H1 (cell line): ENCODE measurements around the gene RIPOR2. TPM values are rescaled to one million over a fixed set of nuclear protein-coding genes. Genes with fewer than 3 reads are reported as not detected.

Experiments
- CTCF ChIA-PET: fragments of 300-600 bp; sonication (Branson Sonifier 250); formaldehyde crosslinking; loops from one replicate; lab custom pipeline; 2021; ENCODE audit not compliant: partially characterized antibody; lab: Charles Lee
- POLR2A ChIA-PET: fragments of 300-600 bp; sonication (Branson Sonifier 250); formaldehyde crosslinking; loops from one replicate; lab custom pipeline; 2021; ENCODE audit warnings: inconsistent platforms; ENCODE audit not compliant: partially characterized antibody; lab: Charles Lee
- DNase-seq, 2 experiments: peaks; one replicate each; pipeline versions ENCODE4 v3.0.0 to v3.0.0-alpha.2; 2010 to 2022; ENCODE audit warnings: low spot score in 2 of 2, low read depth in 1 of 2, mixed read lengths in 1 of 2
- FAIRE-seq: peaks from 2 replicates; lab custom pipeline; 2011; peaks lifted over from hg19 to GRCh38; lab: Jason Lieb, UNC
- H2AFZ ChIP-seq: 2 replicates; pipeline ENCODE4 v1.8.1; 2012; ENCODE audit warnings: low read length, inconsistent platforms
- H2AK5ac ChIP-seq: 2 replicates; pipeline ENCODE4 v1.6.1; 2013; ENCODE audit warnings: low read depth, low read length
- H2BK120ac ChIP-seq: replicated peaks from 2 replicates; pipeline ENCODE3; 2013; ENCODE audit warnings: low read depth, low read length, inconsistent platforms
- H2BK12ac ChIP-seq: 2 replicates; pipeline ENCODE4 v1.6.1; 2013; ENCODE audit warnings: low read depth, low read length
- H2BK15ac ChIP-seq: 2 replicates; pipeline ENCODE4 v1.6.1; 2013; ENCODE audit warnings: low read length
- H2BK20ac ChIP-seq: 2 replicates; pipeline ENCODE4 v1.6.1; 2013; ENCODE audit warnings: low read length
- H2BK5ac ChIP-seq: 2 replicates; pipeline ENCODE4 v1.6.1; 2013; ENCODE audit warnings: low read depth, low read length
- H3K14ac ChIP-seq: 2 replicates; pipeline ENCODE4 v1.6.1; 2013; ENCODE audit warnings: inconsistent platforms; ENCODE audit not compliant: insufficient read length
- H3K18ac ChIP-seq: 2 replicates; pipeline ENCODE4 v1.6.1; 2013; ENCODE audit warnings: low read length; ENCODE audit errors: extremely low read depth
- H3K23ac ChIP-seq: 2 replicates; pipeline ENCODE4 v1.6.1; 2013; ENCODE audit warnings: inconsistent platforms; ENCODE audit not compliant: insufficient read length
- H3K23me2 ChIP-seq: 2 replicates; pipeline ENCODE4 v1.6.1; 2013; ENCODE audit warnings: low read depth, low read length
- H3K27ac ChIP-seq: 2 replicates; pipeline ENCODE4 v1.6.1; 2011; ENCODE audit warnings: low read depth, low read length, inconsistent platforms
- H3K27me3 ChIP-seq, 4 experiments: replicated peaks in 1 of 4; 1 replicate in 1 of 4; 2 replicates in 3 of 4; pipeline versions ENCODE4 v1.6.1 to v1.8.1; 2011 to 2013; ENCODE audit warnings: low read length in 3 of 4, mild to moderate bottlenecking in 3 of 4, inconsistent platforms in 2 of 4, mixed read lengths in 2 of 4, moderate library complexity in 1 of 4; ENCODE audit not compliant: control insufficient read depth in 3 of 4, insufficient read depth in 3 of 4; ENCODE audit errors: extremely low read depth in 1 of 4
- H3K36me3 ChIP-seq, 4 experiments: 2 replicates each; pipeline versions ENCODE4 v1.6.1 to v1.8.1; 2011 to 2013; ENCODE audit warnings: mild to moderate bottlenecking in 4 of 4, low read length in 3 of 4, moderate library complexity in 2 of 4, control low read depth in 1 of 4, inconsistent platforms in 1 of 4; ENCODE audit not compliant: insufficient read depth in 4 of 4, control insufficient read depth in 2 of 4
- H3K4ac ChIP-seq: replicated peaks from 2 replicates; pipeline ENCODE3; 2013; ENCODE audit warnings: low read length, low read depth, mixed read lengths, inconsistent platforms; ENCODE audit not compliant: insufficient read length
- H3K4me1 ChIP-seq, 4 experiments: replicated peaks in 1 of 4; 1 replicate in 1 of 4; 2 replicates in 3 of 4; pipeline versions ENCODE4 v1.6.1 to v1.8.1; 2011 to 2013; ENCODE audit warnings: low read length in 3 of 4, inconsistent platforms in 2 of 4, mixed read lengths in 1 of 4; ENCODE audit not compliant: insufficient read depth in 4 of 4, control insufficient read depth in 3 of 4
- H3K4me2 ChIP-seq, 2 experiments: 2 replicates each; pipeline versions ENCODE4 v1.6.1 to v1.8.1; 2011 to 2013; ENCODE audit warnings: low read depth in 2 of 2, low read length in 2 of 2, control low read depth in 1 of 2, inconsistent platforms in 1 of 2, mild to moderate bottlenecking in 1 of 2; ENCODE audit not compliant: insufficient read depth in 1 of 2
- H3K4me3 ChIP-seq, 4 experiments: fragments of 200-600, 300-600 bp in 1 of 4; sonication (generic), shearing (Covaris generic), sonication (Bioruptor Twin) in 1 of 4; 2 replicates each; pipeline versions ENCODE4 v1.5.1 to v1.8.1; 2011 to 2016; ENCODE audit warnings: low read length in 4 of 4, low read depth in 3 of 4, control low read depth in 2 of 4, inconsistent platforms in 2 of 4, mild to moderate bottlenecking in 2 of 4, mixed read lengths in 1 of 4, moderate library complexity in 1 of 4; ENCODE audit not compliant: insufficient read depth in 2 of 4; ENCODE audit errors: extremely low read depth in 1 of 4
- H3K56ac ChIP-seq: replicated peaks from 2 replicates; pipeline ENCODE3; 2013; ENCODE audit warnings: low read depth, mild to moderate bottlenecking, mixed read lengths, low read length, inconsistent platforms; ENCODE audit not compliant: insufficient read length
- H3K79me1 ChIP-seq: 2 replicates; pipeline ENCODE4 v1.6.1; 2013; ENCODE audit warnings: low read depth, low read length, control low read depth
- H3K79me2 ChIP-seq, 2 experiments: 2 replicates each; pipeline versions ENCODE4 v1.6.1 to v1.8.1; 2012 to 2013; ENCODE audit warnings: low read length in 2 of 2, mild to moderate bottlenecking in 2 of 2, inconsistent platforms in 1 of 2; ENCODE audit not compliant: insufficient read depth in 2 of 2, control insufficient read depth in 1 of 2
- H3K9ac ChIP-seq, 4 experiments: replicated peaks in 1 of 4; 1 replicate in 1 of 4; 2 replicates in 3 of 4; pipeline versions ENCODE4 v1.6.1 to v1.8.1; 2011 to 2013; ENCODE audit warnings: low read depth in 3 of 4, low read length in 3 of 4, control low read depth in 2 of 4, mild to moderate bottlenecking in 2 of 4, moderate library complexity in 2 of 4, inconsistent platforms in 1 of 4; ENCODE audit errors: extremely low read depth in 1 of 4
- H3K9me3 ChIP-seq, 2 experiments: 2 replicates each; pipeline versions ENCODE4 v1.6.1 to v1.8.1; 2012 to 2013; ENCODE audit warnings: mild to moderate bottlenecking in 2 of 2, moderate library complexity in 2 of 2, control low read depth in 1 of 2, inconsistent platforms in 1 of 2, low read depth in 1 of 2, low read length in 1 of 2, mixed read lengths in 1 of 2; ENCODE audit not compliant: insufficient read depth in 2 of 2
- H4K20me1 ChIP-seq, 2 experiments: replicated peaks in 1 of 2; 2 replicates each; pipeline versions ENCODE3 to v1.8.1; 2011 to 2013; ENCODE audit warnings: inconsistent platforms in 2 of 2, low read length in 2 of 2, mild to moderate bottlenecking in 1 of 2; ENCODE audit not compliant: insufficient read depth in 2 of 2, control insufficient read depth in 1 of 2
- H4K5ac ChIP-seq: 2 replicates; pipeline ENCODE4 v1.6.1; 2013; ENCODE audit warnings: low read length, low read depth, mixed read lengths, inconsistent platforms; ENCODE audit not compliant: insufficient read length
- H4K8ac ChIP-seq: 2 replicates; pipeline ENCODE4 v1.8.0; 2013; ENCODE audit warnings: mild to moderate bottlenecking, moderate library complexity, low read length, inconsistent platforms; ENCODE audit not compliant: insufficient read depth; ENCODE audit errors: extremely low read depth
- H4K91ac ChIP-seq: replicated peaks from 2 replicates; pipeline ENCODE3; 2013; ENCODE audit warnings: low read length, mixed read lengths, inconsistent platforms; ENCODE audit not compliant: insufficient read length
- ATF2 ChIP-seq: IDR thresholded peaks from 2 replicates; pipeline ENCODE4 v1.6.1; 2012; ENCODE audit warnings: low read length, inconsistent platforms
- BACH1 ChIP-seq: IDR thresholded peaks from 2 replicates; pipeline ENCODE4 v1.6.1; 2012; ENCODE audit warnings: low read length, improper control_type of control experiment
- CBX8 ChIP-seq: fragments of 300-800, 300-1000 bp; sonication (generic); IDR thresholded peaks from 2 replicates; pipeline ENCODE4 v1.7.1; 2016; ENCODE audit warnings: low read depth, low read length, borderline replicate concordance
- CHD2 ChIP-seq: IDR thresholded peaks from 2 replicates; pipeline ENCODE4 v1.6.1; 2012; ENCODE audit warnings: low read length, improper control_type of control experiment
- CREB1 ChIP-seq: IDR thresholded peaks from 2 replicates; pipeline ENCODE4 v1.6.1; 2012; ENCODE audit warnings: inconsistent platforms
- FOSL1 ChIP-seq: IDR thresholded peaks from 2 replicates; pipeline ENCODE4 v1.6.1; 2011; ENCODE audit warnings: mild to moderate bottlenecking, low read depth, low read length, moderate library complexity; ENCODE audit not compliant: insufficient read depth
- HDAC2 ChIP-seq, 2 experiments: fragments of 300-600 bp in 1 of 2; sonication (generic) in 1 of 2; IDR thresholded peaks; 2 replicates each; pipeline ENCODE4 v1.6.1; 2011 to 2012; ENCODE audit warnings: low read depth in 2 of 2, low read length in 2 of 2, mild to moderate bottlenecking in 2 of 2, moderate library complexity in 2 of 2, borderline replicate concordance in 1 of 2, inconsistent platforms in 1 of 2
- PHF8 ChIP-seq: fragments of 200-600 bp; sonication (generic); conservative IDR thresholded peaks from 2 replicates; pipeline ENCODE4 v1.7.1; 2012; ENCODE audit warnings: low read depth, mild to moderate bottlenecking, inconsistent platforms, low read length, moderate library complexity
- POLR2A ChIP-seq, 2 experiments: IDR thresholded peaks; 1 replicate in 1 of 2; 2 replicates in 1 of 2; pipeline ENCODE4 v1.6.1; 2011; ENCODE audit warnings: low read depth in 2 of 2, low read length in 2 of 2, mild to moderate bottlenecking in 2 of 2; ENCODE audit errors: control extremely low read depth in 1 of 2
- RFX5 ChIP-seq: IDR thresholded peaks from 2 replicates; pipeline ENCODE4 v1.6.1; 2011; ENCODE audit warnings: low read depth, low read length, improper control_type of control experiment, borderline replicate concordance
- RNF2 ChIP-seq: fragments of 200-900, 300-1000 bp; sonication (generic); IDR thresholded peaks from 2 replicates; pipeline ENCODE4 v1.7.1; 2016; ENCODE audit warnings: borderline replicate concordance, low read depth, mild to moderate bottlenecking, antibody characterized with exemption, low read length; ENCODE audit not compliant: poor library complexity, severe bottlenecking; ENCODE audit errors: missing control alignments
- SIRT6 ChIP-seq: IDR thresholded peaks from one replicate; pipeline ENCODE4 v1.7.1; 2012; ENCODE audit warnings: low read length, inconsistent platforms
- TAF7 ChIP-seq: optimal IDR thresholded peaks from 2 replicates; pipeline ENCODE3; 2011; ENCODE audit warnings: low read depth, mild to moderate bottlenecking, inconsistent platforms, low read length, moderate library complexity, borderline replicate concordance
- WGBS, 2 experiments: shearing (Covaris generic) in 1 of 2; methylation state at CpG; one replicate each; pipeline versions ENCODE4 v1.1.6 to v1.1.7; 2013 to 2015; ENCODE audit warnings: low lambda C conversion rate in 2 of 2, mixed read lengths in 2 of 2, inconsistent platforms in 1 of 2, low coverage in 1 of 2, missing lambda C conversion rate in 1 of 2; ENCODE audit not compliant: insufficient replicate concordance in 2 of 2, insufficient coverage in 1 of 2, insufficient read length in 1 of 2; ENCODE audit errors: extremely low coverage in 1 of 2, missing lambda C conversion rate in 1 of 2; 5-methylcytosine and 5-hydroxymethylcytosine counted together
- polyA plus RNA-seq, 7 experiments: library from polyadenylated mRNA; depleted of rRNA in 3 of 7; stranded (reverse) in 5 of 7; unstranded in 2 of 7; fragments of >200 nt in 5 of 7; fragments of 200-250 nt in 2 of 7; gene quantifications; 1 replicate in 5 of 7; 2 replicates in 1 of 7; 4 replicates in 1 of 7; pipeline versions ENCODE4 v1.2.1 to v1.2.3, GENCODE V29; 2011 to 2013; ENCODE audit warnings: missing spikeins in 2 of 7, mixed read lengths in 2 of 7
- total RNA-seq: library from RNA; stranded (reverse); fragmentation: NEBNext Ultra II Directional; extraction: Animal tissue kit (Norgen Biotek cat#: 25700); gene quantifications from 2 replicates; pipeline ENCODE4 v1.2.1, GENCODE V29; 2021

The RIPOR2 gene
- total and polyA plus RNA-seq, 2 of the 8 experiments (the other 6 are each of a cell fraction or from before 2014, with no cell fraction given): 16.7 to 45.6 TPM

- no peak overlapping the region for H3K18ac ChIP-seq
- no peak overlapping the region for H2BK15ac ChIP-seq
- H2AFZ ChIP-seq: peak overlapping the region; percentile 77; the same call in 1 of the 2 replicates
- no peaks in the 10 kb centered on the region for H3K79me1 ChIP-seq
- H2AK5ac ChIP-seq: no peak overlapping the region
- H3K23me2 ChIP-seq: no peaks in the 10 kb centered on the region
- no peak overlapping the region for H3K27ac ChIP-seq
- H3K4me1 ChIP-seq: no peaks in the 10 kb centered on the region
- H2BK120ac ChIP-seq: no peak overlapping the region
- H2BK12ac ChIP-seq: no peak overlapping the region
- H3K79me2 ChIP-seq: no peaks in the 10 kb centered on the region
- no peak overlapping the region for H3K4me3 ChIP-seq
- no peak overlapping the region for H4K91ac ChIP-seq
- H3K9me3 ChIP-seq: no peaks in the 10 kb centered on the region
- no peak overlapping the region for H4K5ac ChIP-seq
- no peak overlapping the region for H3K9ac ChIP-seq
- ChIA-PET POLR2A (no interaction called here), CTCF (interaction anchor here (0.6 to 1.2 kb wide), 2 partner anchors 9 to 89 kb away, joined by 3 read pairs; no protein-coding TSS in a partner anchor)
- 93% methylated on average over 6 of the region's 6 CpGs; no CpG with 5 or more reads in 1 of the 2 experiments for WGBS, 2 experiments
- H4K20me1 ChIP-seq: no peaks in the 10 kb centered on the region
- H3K56ac ChIP-seq: no peak overlapping the region
- H2BK5ac ChIP-seq: no peak overlapping the region
- no peak overlapping the region for H3K4ac ChIP-seq
- no peaks in the 10 kb centered on the region; a peak in 1 of 8 replicates for H3K36me3 ChIP-seq
- H4K8ac ChIP-seq: no peak overlapping the region
- no peak for FAIRE-seq
- no peak overlapping the region for H3K23ac ChIP-seq
- H3K4me2 ChIP-seq: no peak overlapping the region
- DNase-seq: no peak
- no peaks in the 10 kb centered on the region for H3K27me3 ChIP-seq
- no peak overlapping the region for H2BK20ac ChIP-seq
- H3K14ac ChIP-seq: no peak overlapping the region
- TF ChIP-seq FOSL1 (no peak), CHD2 (no peak), HDAC2 (IDR thresholded peaks at IDR 0.05; ENCODE audit: borderline replicate concordance in 1 of 2, low read depth in 2 of 2, low read length in 2 of 2) (no peak), PHF8 (no peak), SIRT6 (no peak), RFX5 (no peak), CBX8 (no peak), TAF7 (no peak), ATF2 (no peak), CREB1 (no peak), RNF2 (no peak), BACH1 (no peak), POLR2A (IDR thresholded peaks at IDR 0.05; ENCODE audit: control extremely low read depth in 1 of 2, low read depth in 2 of 2, low read length in 2 of 2) (no peak)
Observed at GRCh38 chr6:24757611-24758010, 178.1 kb downstream of the RIPOR2 start.
